Measurements from ENCODE around the gene ABHD1. TPM values are rescaled to one million over a fixed set of nuclear protein-coding genes. Genes with fewer than 3 reads are reported as not detected.

Gene ABHD1
- polyA plus RNA-seq, 4 donors: 1.2 to 2.1 (median 1.3) TPM

GRCh38 chr2:27134781-27135477 lies 11.3 kb downstream of the ABHD1 start:
- DNase-seq (ENCODE audit: low read depth in 4 of 4, low spot score in 3 of 4): no peak

GRCh38 chr2:27135478-27135955 lies 11.9 kb downstream of the ABHD1 start:
- no peak for DNase-seq (ENCODE audit: low read depth in 4 of 4, low spot score in 3 of 4)

GRCh38 chr2:27136751-27137150 lies 13.1 kb downstream of the ABHD1 start:
- no peak for DNase-seq (ENCODE audit: low read depth in 4 of 4, low spot score in 3 of 4)

GRCh38 chr2:27137322-27137935 lies 13.8 kb downstream of the ABHD1 start:
- no peak for DNase-seq (ENCODE audit: low read depth in 4 of 4, low spot score in 3 of 4)

- DNase-seq (ENCODE audit: low read depth in 4 of 4, low spot score in 3 of 4): no peak
Observed at GRCh38 chr2:27138111-27138510, 14.5 kb downstream of the ABHD1 start.

- DNase-seq (ENCODE audit: low read depth in 4 of 4, low spot score in 3 of 4): no peak
Observed at GRCh38 chr2:27139310-27139709, 15.7 kb downstream of the ABHD1 start, which contains the start of gene PRR30. PRR30 (minus strand) TSS chr2:27139410; CDS start chr2:27138329, 1,081 bp downstream.

GRCh38 chr2:27143285-27143684 lies 19.7 kb downstream of the ABHD1 start:
- no peak for DNase-seq (ENCODE audit: low read depth in 4 of 4, low spot score in 3 of 4)

- DNase-seq (ENCODE audit: low read depth in 4 of 4, low spot score in 3 of 4): no peak
Observed at GRCh38 chr2:27145682-27146081, 22.1 kb downstream of the ABHD1 start.

- no peak for DNase-seq (ENCODE audit: low read depth in 4 of 4, low spot score in 3 of 4)
Observed at GRCh38 chr2:27147935-27148334, 24.3 kb downstream of the ABHD1 start.

GRCh38 chr2:27148801-27149439 lies 25.3 kb downstream of the ABHD1 start, which contains the start of gene TCF23:
TCF23 (plus strand) TSS chr2:27149004; CDS start chr2:27149134, 130 bp downstream.
- DNase-seq (ENCODE audit: low read depth in 4 of 4, low spot score in 3 of 4): peak in 2 of 4 donors; percentile 18 to 36

- DNase-seq (ENCODE audit: low read depth in 4 of 4, low spot score in 3 of 4): no peak
Observed at GRCh38 chr2:27149570-27150405, 26.2 kb downstream of the ABHD1 start.

- DNase-seq (ENCODE audit: low read depth in 4 of 4, low spot score in 3 of 4): no peak
Observed at GRCh38 chr2:27150639-27151230, 27.1 kb downstream of the ABHD1 start.

- DNase-seq (ENCODE audit: low read depth in 4 of 4, low spot score in 3 of 4): no peak
Observed at GRCh38 chr2:27152102-27152795, 28.6 kb downstream of the ABHD1 start.

- no peak for DNase-seq (ENCODE audit: low read depth in 4 of 4, low spot score in 3 of 4)
Observed at GRCh38 chr2:27152796-27153464, 29.3 kb downstream of the ABHD1 start.

- peak in 2 of 4 donors; percentile 16 to 35 for DNase-seq (ENCODE audit: low read depth in 4 of 4, low spot score in 3 of 4)
Observed at GRCh38 chr2:27154488-27154887, 30.9 kb downstream of the ABHD1 start.

GRCh38 chr2:27155069-27155520 lies 31.5 kb downstream of the ABHD1 start:
- DNase-seq (ENCODE audit: low read depth in 4 of 4, low spot score in 3 of 4): no peak

GRCh38 chr2:27158468-27158867 lies 34.9 kb downstream of the ABHD1 start:
- DNase-seq (ENCODE audit: low read depth in 4 of 4, low spot score in 3 of 4): no peak

GRCh38 chr2:27159271-27159670 lies 35.7 kb downstream of the ABHD1 start:
- no peak for DNase-seq (ENCODE audit: low read depth in 4 of 4, low spot score in 3 of 4)

- no peak for DNase-seq (ENCODE audit: low read depth in 4 of 4, low spot score in 3 of 4)
Observed at GRCh38 chr2:27160191-27160590, 36.6 kb downstream of the ABHD1 start.

Measured in right renal pelvis (tissue), 4 donors.